Endothelial cell of umbilical vein (primary cell): ENCODE results near the gene PDLIM4. TPM values are rescaled to one million over a fixed set of nuclear protein-coding genes. Genes with fewer than 3 reads are reported as not detected.

Source experiments
- BruUV-seq: library from RNA; stranded (reverse); fragments of 400-500 nt; replicated peaks from 2 replicates; lab custom pipeline; 2021; lab: Mats Ljungman, UMichigan
- CTCF ChIA-PET: fragments of 300-600, 350-600 bp; sonication (Branson Sonifier 250); formaldehyde crosslinking; loops from one replicate; lab custom pipeline; 2021; ENCODE audit warnings: antibody characterized with exemption, inconsistent platforms; lab: Charles Lee
- POLR2A ChIA-PET: fragments of 300-600, 350-600 bp; sonication (Branson Sonifier 250); formaldehyde crosslinking; loops from one replicate; lab custom pipeline; 2021; ENCODE audit warnings: antibody characterized with exemption, inconsistent platforms; lab: Charles Lee
- DNase-seq: peaks from one replicate; pipeline ENCODE4 v3.0.0-alpha.2; 2011; ENCODE audit warnings: low read depth, low spot score
- FAIRE-seq: peaks from 2 replicates; lab custom pipeline; 2011; peaks lifted over from hg19 to GRCh38; lab: Jason Lieb, UNC
- H2AFZ ChIP-seq: 2 replicates; pipeline ENCODE4 v1.6.0; 2012; ENCODE audit warnings: low read depth, low read length, control low read depth, inconsistent platforms
- H3K27ac ChIP-seq: 2 replicates; pipeline ENCODE4 v1.5.1; 2011; ENCODE audit warnings: low read depth, mild to moderate bottlenecking, control low read depth, low read length, moderate library complexity; ENCODE audit not compliant: insufficient read depth
- H3K27me3 ChIP-seq, 2 experiments: 2 replicates each; pipeline versions ENCODE4 v1.6.0 to v1.6.1; 2011; ENCODE audit warnings: low read length in 2 of 2, mixed read lengths in 1 of 2; ENCODE audit not compliant: control insufficient read depth in 2 of 2, insufficient read depth in 2 of 2
- H3K36me3 ChIP-seq, 2 experiments: 2 replicates in 1 of 2; 3 replicates in 1 of 2; pipeline ENCODE4 v1.5.1; 2011; ENCODE audit warnings: low read length in 2 of 2, mild to moderate bottlenecking in 1 of 2, moderate library complexity in 1 of 2; ENCODE audit not compliant: control insufficient read depth in 2 of 2, insufficient read depth in 2 of 2; ENCODE audit errors: extremely low read depth in 1 of 2
- H3K4me1 ChIP-seq: 3 replicates; pipeline ENCODE4 v1.5.1; 2011; ENCODE audit warnings: mild to moderate bottlenecking, low read length; ENCODE audit not compliant: control insufficient read depth, insufficient read depth; ENCODE audit errors: extremely low read depth
- H3K4me2 ChIP-seq: 2 replicates; pipeline ENCODE4 v1.6.1; 2011; ENCODE audit warnings: low read length, control low read depth, mixed read lengths; ENCODE audit not compliant: insufficient read depth
- H3K4me3 ChIP-seq, 3 experiments: fragments of 200-600 bp in 1 of 3; sonication (generic), shearing (Covaris generic) in 1 of 3; replicated peaks in 1 of 3; 2 replicates each; pipeline ENCODE4 v1.5.1; 2011 to 2016; ENCODE audit warnings: control low read depth in 3 of 3, low read length in 3 of 3, mild to moderate bottlenecking in 2 of 3, inconsistent platforms in 1 of 3, low read depth in 1 of 3, moderate library complexity in 1 of 3; ENCODE audit not compliant: insufficient read depth in 1 of 3
- H3K79me2 ChIP-seq: 2 replicates; pipeline ENCODE4 v1.6.0; 2012; ENCODE audit warnings: low read length, inconsistent platforms; ENCODE audit not compliant: control insufficient read depth, insufficient read depth
- H3K9ac ChIP-seq: replicated peaks from 2 replicates; pipeline ENCODE3; 2011; ENCODE audit warnings: low read length, control low read depth; ENCODE audit not compliant: insufficient read depth; ENCODE audit errors: extremely low read depth
- H3K9me1 ChIP-seq: replicated peaks from 3 replicates; pipeline ENCODE4 v1.6.0; 2011; ENCODE audit warnings: mild to moderate bottlenecking, low read length; ENCODE audit not compliant: control insufficient read depth, insufficient read depth; ENCODE audit errors: extremely low read depth
- H3K9me3 ChIP-seq: replicated peaks from 2 replicates; pipeline ENCODE4 v1.5.1; 2012; ENCODE audit warnings: low read length, inconsistent platforms; ENCODE audit not compliant: control insufficient read depth, insufficient read depth
- H4K20me1 ChIP-seq: replicated peaks from 2 replicates; pipeline ENCODE3; 2011; ENCODE audit warnings: mild to moderate bottlenecking, low read length; ENCODE audit not compliant: control insufficient read depth, insufficient read depth; ENCODE audit errors: extremely low read depth
- EZH2 ChIP-seq: IDR thresholded peaks from 2 replicates; pipeline ENCODE4 v1.6.1; 2012; ENCODE audit warnings: borderline replicate concordance, low read depth, mild to moderate bottlenecking, moderate library complexity, low read length, inconsistent platforms; ENCODE audit not compliant: severe bottlenecking
- FOS ChIP-seq: IDR thresholded peaks from 2 replicates; pipeline ENCODE4 v1.6.1; 2011; ENCODE audit warnings: mild to moderate bottlenecking, low read length, moderate library complexity, borderline replicate concordance; ENCODE audit not compliant: insufficient read depth
- GATA2 ChIP-seq: IDR thresholded peaks from 2 replicates; pipeline ENCODE4 v1.7.0; 2011; ENCODE audit warnings: low read depth, mild to moderate bottlenecking, moderate library complexity, mixed read lengths, low read length; ENCODE audit not compliant: insufficient read length, insufficient read depth
- JUN ChIP-seq: IDR thresholded peaks from 2 replicates; pipeline ENCODE4 v1.6.1; 2011; ENCODE audit warnings: borderline replicate concordance, low read depth; ENCODE audit not compliant: insufficient read length, insufficient read depth
- MYC ChIP-seq: IDR thresholded peaks from one replicate; pipeline ENCODE4 v1.6.1; 2011; ENCODE audit warnings: mild to moderate bottlenecking, low read depth, low read length
- POLR2A ChIP-seq: IDR thresholded peaks from 2 replicates; pipeline ENCODE4 v1.6.1; 2012; ENCODE audit warnings: low read depth, mild to moderate bottlenecking, control low read depth, low read length
- POLR2AphosphoS5 ChIP-seq: IDR thresholded peaks from 2 replicates; pipeline ENCODE4 v1.6.1; 2012; ENCODE audit warnings: low read depth, mild to moderate bottlenecking, control low read depth, low read length, moderate library complexity; ENCODE audit not compliant: insufficient read depth
- dilution Hi-C: fragments of 300-500 bp; cut with MboI; formaldehyde crosslinking; loops from one replicate; pipeline ENCODE4 v1.15.0; 2019; ENCODE audit warnings: low sequenced_read_pairs; ENCODE audit not compliant: extremely low pct_ligation_motif_present
- intact Hi-C: fragments of 100-400 bp; cut with micrococcal nuclease; formaldehyde crosslinking; loops from one replicate; pipeline ENCODE4 v1.10.0; 2022
- polyA plus RNA-seq, 4 experiments: library from polyadenylated mRNA; depleted of rRNA in 3 of 4; stranded (reverse) in 3 of 4; unstranded in 1 of 4; fragments of >200 nt; gene quantifications; 2 replicates each; pipeline versions ENCODE4 v1.2.1 to v1.2.3, GENCODE V29; 2011 to 2012; ENCODE audit warnings: missing spikeins in 1 of 4
- total RNA-seq: library from RNA; stranded (reverse); gene quantifications from 2 replicates; pipeline ENCODE4 v1.2.3, GENCODE V29; 2021
- TF ChIP-seq, protein P1 (sequence below): IDR thresholded peaks from 2 replicates; pipeline ENCODE4 v1.6.1; 2011; ENCODE audit not compliant: insufficient read depth, insufficient read length
- TF ChIP-seq, protein P2 (sequence below), 2 donors: IDR thresholded peaks; 1 replicate in 1 of 2; 2 replicates in 1 of 2; pipeline ENCODE4 v1.5.1; 2011; ENCODE audit warnings: low read length in 2 of 2, mild to moderate bottlenecking in 2 of 2, moderate library complexity in 2 of 2, control low read depth in 1 of 2, inconsistent platforms in 1 of 2, low read depth in 1 of 2; ENCODE audit not compliant: insufficient read depth in 1 of 2; ENCODE audit errors: extremely low read depth in 1 of 2

Gene PDLIM4
- total and polyA plus RNA-seq, 2 donors (not counting 3 experiments of a cell fraction or from before 2014, with no cell fraction given): 65.7 to 112 TPM

DNA sequence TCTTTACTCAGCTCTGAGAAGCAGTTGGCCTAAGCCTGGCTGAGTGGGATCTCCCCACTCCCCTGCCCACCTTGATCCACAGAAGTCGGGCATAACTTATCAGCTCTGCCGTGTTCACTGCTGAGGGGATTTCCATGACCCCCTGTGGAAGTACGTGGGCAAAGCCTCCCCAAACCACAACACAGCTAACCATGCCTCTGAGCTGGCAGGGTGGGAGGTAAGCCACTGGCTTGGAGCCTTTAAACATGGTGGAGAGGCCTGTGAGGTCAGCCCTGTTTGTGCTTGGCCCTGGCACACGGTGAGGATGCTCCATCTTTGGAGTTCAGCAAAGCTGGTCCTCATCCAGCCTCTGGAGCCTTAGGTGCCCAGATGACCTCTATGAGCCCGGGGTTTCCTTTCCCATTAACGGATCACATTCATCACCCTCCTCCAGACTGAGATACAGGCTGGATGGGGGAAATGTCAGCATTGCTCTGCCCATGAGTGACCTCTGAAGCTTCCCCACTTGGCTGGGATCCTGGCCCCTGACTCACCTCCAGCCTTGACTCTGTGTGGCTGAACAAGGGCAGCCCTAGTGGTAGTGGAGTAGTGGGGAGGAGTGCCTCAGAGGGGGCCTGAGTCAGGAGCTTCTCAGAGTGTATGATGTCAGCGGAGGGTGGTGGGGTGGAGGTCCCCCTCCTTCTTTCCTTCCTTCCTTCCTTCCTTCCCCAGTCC, 6.2 kb downstream of the PDLIM4 start:
- DNase-seq: peak; percentile 78
- H3K36me3 ChIP-seq: peaks cover 8 to 16% of the 10 kb centered on the region in 2 experiments
- H2AFZ ChIP-seq: no peak overlapping the region
- CTCF ChIA-PET: interaction anchor here (0.9 to 7.8 kb wide), 8 partner anchors 9 to 233 kb away, joined by 3 to 93 read pairs (median 4); partner anchors contain the start of gene SLC22A4
- dilution Hi-C loops: no loop called here
- peak overlapping the region; percentile 1 for H3K4me2 ChIP-seq
- H3K27ac ChIP-seq: peak overlapping the region; percentile 89
- peak overlapping the region; percentile 20 for H3K9ac ChIP-seq
- POLR2A ChIA-PET: interaction anchor here (1.5 kb wide), 1 partner anchor 52 kb away, joined by 3 read pairs; no protein-coding TSS in a partner anchor
- H3K4me1 ChIP-seq: peaks cover 79% of the 10 kb centered on the region
- H3K79me2 ChIP-seq: peaks cover 31% of the 10 kb centered on the region
- intact Hi-C loops: loop anchor here (2.0 to 10.0 kb wide), 3 partner anchors 176 to 449 kb away; no protein-coding TSS in a partner anchor
- FAIRE-seq: peak; percentile 99
- TF ChIP-seq EZH2 (no peak), POLR2AphosphoS5 (peak; percentile 77), MYC (no peak), GATA2 (no peak), JUN (peak; percentile 66), FOS (peak; percentile 89), POLR2A (peak; percentile 15)
- TF ChIP-seq, protein P1, sequence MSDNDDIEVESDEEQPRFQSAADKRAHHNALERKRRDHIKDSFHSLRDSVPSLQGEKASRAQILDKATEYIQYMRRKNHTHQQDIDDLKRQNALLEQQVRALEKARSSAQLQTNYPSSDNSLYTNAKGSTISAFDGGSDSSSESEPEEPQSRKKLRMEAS: no peak
- TF ChIP-seq, protein P2, sequence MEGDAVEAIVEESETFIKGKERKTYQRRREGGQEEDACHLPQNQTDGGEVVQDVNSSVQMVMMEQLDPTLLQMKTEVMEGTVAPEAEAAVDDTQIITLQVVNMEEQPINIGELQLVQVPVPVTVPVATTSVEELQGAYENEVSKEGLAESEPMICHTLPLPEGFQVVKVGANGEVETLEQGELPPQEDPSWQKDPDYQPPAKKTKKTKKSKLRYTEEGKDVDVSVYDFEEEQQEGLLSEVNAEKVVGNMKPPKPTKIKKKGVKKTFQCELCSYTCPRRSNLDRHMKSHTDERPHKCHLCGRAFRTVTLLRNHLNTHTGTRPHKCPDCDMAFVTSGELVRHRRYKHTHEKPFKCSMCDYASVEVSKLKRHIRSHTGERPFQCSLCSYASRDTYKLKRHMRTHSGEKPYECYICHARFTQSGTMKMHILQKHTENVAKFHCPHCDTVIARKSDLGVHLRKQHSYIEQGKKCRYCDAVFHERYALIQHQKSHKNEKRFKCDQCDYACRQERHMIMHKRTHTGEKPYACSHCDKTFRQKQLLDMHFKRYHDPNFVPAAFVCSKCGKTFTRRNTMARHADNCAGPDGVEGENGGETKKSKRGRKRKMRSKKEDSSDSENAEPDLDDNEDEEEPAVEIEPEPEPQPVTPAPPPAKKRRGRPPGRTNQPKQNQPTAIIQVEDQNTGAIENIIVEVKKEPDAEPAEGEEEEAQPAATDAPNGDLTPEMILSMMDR (IDR thresholded peaks at IDR 0.05; ENCODE audit: extremely low read depth in 1 of 2, insufficient read depth in 1 of 2, low read depth in 1 of 2, low read length in 2 of 2): peak in 1 of 2 donors; percentile 13
- no peak overlapping the region for H3K4me3 ChIP-seq
- H3K27me3 ChIP-seq: no peaks in the 10 kb centered on the region
- no TSS peak for BruUV-seq
- no peaks in the 10 kb centered on the region for H4K20me1 ChIP-seq
- no peaks in the 10 kb centered on the region for H3K9me3 ChIP-seq
- H3K9me1 ChIP-seq: no peaks in the 10 kb centered on the region
